Activated gamma-delta T cell treated with Interleukin-2 at 50 U/mL for 16 hours (primary cell): ENCODE results near the gene PDGFB.

Experiments
- DNase-seq: peaks from one replicate; pipeline ENCODE4 v3.0.0-alpha.2; 2020

Gene PDGFB

DNA sequence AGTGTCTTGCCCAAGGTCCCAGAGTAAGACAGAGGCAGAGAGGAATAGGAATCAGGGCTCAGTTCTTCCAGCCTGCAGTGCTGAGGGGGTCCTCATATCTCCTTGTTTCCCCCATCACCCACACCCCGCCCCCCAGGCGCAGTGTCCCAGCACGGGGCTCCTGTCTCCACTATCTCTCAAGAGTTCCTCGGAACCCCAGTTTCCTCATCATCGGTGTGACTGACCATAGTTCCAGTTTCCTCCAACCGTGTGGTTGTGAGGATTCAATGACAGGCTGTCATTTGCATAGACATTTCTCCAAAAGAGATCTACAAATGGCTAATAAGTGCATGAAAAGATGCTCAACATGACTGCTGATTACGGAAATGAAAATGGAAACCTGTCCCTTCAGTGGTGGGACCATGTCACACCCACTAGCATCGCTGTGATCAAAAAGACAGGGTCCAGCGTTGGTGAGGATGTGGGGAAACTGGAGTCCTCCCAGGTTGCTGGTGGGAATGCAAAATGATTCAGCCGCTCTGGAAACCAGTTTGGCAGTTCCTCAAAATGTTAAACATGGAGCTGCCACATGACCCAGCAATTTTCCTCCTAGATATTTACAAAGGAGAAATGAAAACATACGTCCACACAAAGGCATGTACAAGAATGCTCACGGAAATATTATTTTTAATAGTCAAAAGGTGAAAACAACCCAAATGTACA is 31.8 kb upstream of the PDGFB start:
- no peak for DNase-seq

DNA sequence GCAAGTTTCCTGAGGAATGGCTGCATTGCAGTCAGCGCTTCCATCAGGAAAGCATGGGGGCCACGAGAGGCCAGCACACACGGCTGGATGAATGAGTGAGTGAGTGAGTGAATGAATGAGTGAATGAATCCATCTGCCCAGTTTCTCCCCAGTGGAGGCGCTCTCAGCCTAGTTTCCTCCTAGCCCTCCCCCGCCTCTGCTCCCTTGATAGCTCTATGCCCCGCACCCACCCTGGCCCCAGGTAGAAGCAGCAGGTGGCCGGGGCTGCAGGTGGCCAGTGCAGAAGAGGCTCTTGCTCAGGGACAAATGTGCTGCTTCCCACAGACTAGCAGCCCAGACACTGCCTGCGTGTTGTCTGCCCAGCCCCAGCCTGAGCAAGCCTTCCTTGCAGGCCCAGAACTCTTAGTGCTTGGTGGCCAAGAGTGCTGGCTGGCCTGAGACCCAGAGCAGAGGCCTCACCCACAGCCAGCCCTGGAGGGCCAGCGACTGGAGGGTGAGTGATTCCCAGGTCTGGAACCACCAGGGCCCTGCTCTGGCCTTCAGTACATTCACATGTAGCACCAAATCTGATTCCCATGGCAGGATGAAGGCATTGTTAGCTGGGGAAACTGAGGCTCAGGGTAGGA is 31.1 kb upstream of the PDGFB start:
- no peak for DNase-seq

DNA sequence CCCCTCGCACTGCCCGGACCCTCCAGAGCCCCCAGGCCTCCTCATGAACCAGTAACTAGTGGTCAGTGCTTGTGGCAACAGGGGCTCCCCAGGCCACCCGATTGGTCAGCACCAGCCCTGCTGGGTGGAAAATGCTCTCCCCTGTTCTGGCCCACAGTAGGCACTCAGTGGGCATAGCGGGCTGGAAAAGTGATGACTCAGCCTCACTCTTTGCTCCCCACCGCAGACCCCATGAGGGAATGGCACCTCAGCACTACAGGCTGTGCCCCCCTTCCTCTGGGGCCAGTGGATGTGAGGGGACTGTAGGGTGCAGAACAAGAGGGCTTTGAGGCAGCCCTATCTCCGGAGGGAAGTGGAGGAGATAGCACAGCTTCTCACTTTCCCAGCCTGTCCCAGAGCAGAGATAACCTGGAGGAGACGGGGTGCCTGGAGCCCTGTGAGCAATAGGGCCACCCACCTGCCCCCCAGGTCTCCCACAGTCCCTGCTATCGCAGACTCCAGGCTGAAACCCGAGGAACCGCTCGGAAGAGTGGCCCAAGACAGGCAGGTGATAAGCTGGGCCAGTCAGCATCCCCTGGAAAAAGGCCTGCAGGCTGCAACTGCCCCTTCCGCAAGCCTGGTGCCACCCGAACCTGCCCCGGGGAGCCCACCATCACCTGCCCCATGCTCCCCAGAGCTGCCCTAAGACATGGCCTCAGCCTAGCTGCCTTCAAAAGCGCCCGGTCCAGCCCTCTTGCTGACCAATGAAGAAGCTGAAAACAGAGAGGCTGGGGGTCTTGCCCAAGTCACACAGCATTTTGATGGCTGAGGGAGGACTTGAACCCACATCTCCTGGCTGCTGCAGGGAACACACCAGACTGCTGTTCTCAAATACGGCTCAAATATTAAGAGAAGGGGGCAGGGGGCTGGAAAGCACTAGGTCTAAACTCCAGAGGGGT is 29.4 kb upstream of the PDGFB start:
- DNase-seq, result no peak

DNA sequence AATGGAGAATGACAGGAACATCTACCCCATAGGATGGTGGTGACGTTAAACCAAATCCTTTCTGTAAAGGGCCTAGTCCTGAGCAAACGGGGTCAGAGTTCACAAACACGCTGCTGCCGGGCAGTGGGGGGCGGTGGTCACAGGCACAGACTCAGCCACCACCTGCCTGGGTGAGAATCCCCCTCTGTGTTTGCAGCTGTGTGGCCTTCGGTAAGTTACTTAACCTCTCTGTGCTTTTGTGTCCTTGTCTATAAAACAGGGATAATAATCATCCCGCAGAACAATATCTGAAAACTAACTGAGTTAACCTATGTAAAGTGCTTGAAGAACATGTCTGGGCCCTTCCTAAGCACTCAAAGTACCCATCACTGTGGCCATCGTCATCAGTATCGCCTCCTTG is 26.0 kb upstream of the PDGFB start:
- DNase-seq, result no peak

DNA sequence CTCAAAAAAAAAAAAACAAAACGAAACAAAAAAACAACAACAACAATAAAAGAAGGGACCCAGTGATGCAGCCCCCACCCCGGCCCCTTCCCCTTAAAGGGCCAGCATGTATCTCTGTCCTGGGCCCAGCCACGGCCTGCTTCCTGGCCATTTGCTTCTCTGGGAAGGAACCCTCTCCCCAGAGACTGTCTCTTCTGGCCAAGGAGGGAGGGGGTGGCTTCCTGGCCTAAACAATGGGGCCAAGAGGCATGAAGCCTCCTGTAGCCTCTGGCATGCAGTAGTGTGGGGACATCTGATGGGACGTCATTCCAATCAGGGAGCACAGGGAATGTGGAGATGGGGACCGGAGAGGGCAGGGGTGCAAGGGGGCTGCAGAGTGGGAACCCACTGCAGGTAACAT is 25.5 kb upstream of the PDGFB start:
- DNase-seq, result no peak

DNA sequence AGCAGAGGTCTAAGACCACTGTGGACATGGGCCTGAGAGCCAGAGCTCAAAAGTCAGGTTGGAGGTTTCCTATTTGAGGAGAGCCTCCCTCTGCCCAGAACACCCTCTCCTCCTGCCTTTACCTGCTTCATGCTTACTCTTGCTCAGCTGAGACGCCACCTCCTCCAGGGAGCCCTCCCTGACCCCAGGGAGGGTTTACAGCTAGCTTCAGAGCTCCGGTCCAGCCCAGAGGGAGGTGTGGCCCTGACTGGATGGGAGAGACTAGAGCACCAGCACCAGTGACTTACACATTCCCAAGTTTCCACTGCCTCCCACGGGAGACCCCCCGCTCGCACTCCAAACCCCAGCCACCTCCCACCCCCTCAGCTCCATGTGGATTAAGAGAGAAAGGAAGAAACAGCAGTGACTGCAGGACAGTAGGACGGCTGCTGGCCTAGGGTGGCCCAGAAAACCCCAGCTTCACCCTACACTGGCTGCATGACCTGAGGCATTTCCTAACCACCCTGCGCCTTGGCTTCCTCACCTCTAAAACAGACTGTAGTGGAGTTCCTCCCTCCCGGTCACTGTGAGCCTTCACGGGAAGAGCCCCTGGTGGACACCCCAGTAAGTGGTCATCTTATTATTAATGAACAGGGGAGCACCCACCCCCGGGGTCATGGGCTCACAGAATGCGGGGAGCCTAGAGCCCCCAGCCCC is 24.5 kb upstream of the PDGFB start:
- no peak for DNase-seq

DNA sequence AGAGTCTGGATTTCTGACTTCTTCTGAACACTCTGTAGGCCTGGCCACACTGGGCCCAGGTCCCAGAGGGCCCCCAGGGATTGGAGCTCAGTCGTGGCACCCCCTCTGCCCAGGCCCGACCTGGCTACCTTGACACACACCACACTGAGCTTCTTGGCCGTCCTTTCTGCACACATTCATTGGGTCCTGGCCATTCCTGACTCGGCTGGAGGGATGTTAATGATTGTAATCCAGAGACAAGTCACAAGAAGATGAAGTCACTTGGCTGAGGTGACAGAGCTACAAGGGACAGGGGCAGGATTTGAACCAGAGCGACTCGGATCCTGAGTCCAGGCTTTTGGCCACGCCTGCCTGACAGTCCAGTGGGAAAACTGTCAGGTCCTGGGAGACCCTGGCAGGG is 23.9 kb upstream of the PDGFB start:
- DNase-seq, result no peak

DNA sequence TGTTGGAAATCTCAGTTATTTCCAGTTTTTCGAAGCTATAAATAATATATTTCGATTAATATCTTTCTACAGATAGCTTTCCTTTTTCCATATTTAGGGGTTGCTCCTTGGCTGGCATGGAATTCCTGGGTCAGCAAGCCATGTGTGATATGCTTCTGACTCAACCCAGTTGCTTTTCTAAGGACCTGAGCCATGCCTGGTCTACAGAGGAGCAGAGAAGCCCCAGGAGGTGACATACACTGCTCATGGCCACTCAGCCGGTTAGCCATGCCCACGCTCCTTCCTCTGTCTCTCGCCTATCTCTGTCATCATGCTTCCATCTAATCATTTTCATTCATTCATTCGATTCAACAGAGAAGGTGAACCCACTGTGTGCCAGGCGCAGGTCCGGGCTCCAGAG is 23.2 kb upstream of the PDGFB start:
- no peak for DNase-seq

DNA sequence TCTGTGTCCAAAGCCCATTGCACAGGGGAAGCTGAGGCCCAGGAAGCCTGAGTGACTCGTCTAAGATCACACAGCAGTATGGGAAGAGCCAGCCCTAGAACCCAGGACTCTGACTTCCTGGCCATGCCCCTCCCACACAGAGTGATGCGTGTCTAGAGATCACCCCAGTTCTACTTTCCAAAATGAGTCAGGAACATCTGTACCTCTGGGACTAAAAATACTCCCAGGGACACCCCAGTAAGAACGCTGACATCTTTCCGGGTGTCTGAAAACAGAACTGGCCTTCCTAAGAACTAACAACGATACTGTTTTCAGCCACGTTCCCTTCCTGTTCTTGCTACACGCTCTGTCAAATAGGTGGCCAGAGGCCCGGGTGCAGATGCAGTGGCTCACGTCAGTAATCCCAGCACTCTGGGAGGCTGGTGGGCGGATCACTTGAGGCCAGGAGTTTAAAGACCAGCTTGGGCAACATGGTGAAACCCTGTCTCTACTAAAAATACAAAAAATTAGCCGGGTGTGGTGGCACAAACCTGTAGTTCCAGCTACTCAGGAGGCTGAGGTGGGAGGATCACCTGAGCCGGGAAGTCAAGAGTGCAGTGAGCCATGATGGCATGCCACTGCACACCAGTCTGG is 21.7 kb upstream of the PDGFB start:
- DNase-seq, result no peak

DNA sequence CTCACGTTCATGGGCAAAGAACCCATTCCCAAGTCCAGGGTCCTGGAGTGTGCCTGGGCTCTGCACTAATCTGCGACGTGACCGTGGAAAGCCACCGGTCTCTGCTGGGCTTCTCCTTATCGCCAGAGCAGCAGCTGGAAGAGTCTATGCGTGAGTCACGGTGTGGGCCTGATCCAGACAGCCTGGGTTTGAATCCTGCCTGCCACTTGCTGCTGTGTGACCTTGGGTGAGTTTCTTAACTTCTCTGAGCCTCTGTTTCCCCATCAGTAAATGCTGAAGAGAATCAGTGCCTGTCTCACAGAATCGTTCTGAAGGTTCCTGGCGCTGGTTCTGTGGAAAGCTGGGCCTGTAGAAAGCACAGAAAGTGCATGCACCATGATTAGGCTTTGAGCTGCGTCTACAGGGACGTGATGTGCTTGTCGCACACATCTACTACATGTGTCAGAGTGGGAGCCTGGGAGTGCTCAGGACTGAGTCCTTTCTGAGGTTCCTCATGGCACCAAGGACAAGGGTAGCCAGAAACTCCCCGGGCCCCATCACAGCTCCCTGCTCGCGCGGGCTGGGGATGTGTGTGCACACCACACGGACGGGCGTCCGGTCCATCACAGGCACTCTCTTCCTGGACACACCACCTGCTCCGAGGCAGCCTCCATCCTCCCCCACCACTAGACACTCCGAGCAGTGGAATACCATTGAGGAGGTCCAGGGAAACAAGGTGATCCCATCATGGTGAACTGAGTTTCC is 20.5 kb upstream of the PDGFB start:
- DNase-seq, result no peak

DNA sequence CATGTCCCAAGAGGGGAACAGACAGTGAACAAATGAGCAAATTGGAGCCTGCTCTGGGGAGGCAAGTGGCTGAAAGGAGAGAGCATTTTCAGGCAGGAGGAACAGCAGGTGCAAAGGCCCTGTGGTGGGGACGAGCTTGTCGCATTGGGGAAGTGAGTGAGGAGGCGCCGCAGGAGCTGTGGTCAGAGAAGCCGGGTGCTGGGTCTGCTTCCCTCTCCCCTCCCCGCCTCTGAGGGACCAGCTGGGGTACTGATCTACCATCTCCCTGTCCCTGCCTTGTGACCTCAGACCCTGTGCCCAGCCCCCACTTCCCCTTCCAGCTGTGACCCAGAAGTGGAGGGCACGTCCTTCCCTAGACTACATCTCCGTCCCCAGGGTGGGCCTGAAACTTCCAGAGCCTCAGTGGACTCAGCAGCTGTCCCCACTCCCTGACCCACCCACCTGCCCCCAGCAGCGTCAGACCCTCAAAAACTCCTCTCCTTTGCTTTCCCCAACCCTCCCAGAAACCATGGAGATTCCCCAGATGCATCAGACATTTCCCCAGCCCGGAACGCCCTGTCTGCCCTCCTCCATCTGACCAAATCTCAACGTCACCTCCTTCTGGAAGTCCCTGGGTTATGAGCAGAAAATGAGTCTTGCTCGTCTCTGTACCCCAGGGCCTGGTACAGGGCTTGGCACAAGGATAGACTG is 19.7 kb upstream of the PDGFB start:
- no peak for DNase-seq

DNA sequence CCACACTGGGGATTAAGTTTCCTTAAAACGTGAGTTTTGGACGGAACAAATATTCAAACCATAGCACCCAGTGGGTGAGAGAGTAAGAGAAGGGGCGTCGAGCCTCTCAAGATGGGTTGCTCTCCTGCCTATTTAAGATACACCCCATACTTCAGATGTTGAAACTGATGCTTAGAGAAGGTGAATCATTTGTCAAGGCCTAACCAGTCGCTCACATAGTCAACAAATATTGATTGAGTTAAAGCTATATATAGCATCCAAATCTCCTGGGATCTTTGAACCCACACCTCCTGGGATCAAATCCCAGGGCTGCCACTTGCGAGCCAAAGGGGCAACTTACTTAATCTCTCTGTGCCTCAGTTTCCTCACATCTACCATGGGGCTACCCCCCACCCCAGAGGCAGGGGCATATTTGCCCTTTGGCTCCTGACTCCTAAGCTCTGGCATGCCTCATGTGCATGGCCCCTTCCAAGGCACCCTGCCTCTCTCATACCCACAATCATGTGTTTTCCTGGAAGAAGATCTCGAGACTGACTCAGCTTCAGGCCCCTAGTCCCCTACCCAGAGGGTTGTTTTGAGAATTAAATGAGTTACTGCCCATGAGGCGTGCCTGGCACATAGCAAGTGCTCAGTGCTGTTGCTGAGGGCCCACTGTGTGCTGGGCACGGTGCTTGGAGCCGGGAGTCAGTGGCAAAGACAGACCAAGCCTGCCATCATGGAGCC is 19.0 kb upstream of the PDGFB start:
- no peak for DNase-seq

DNA sequence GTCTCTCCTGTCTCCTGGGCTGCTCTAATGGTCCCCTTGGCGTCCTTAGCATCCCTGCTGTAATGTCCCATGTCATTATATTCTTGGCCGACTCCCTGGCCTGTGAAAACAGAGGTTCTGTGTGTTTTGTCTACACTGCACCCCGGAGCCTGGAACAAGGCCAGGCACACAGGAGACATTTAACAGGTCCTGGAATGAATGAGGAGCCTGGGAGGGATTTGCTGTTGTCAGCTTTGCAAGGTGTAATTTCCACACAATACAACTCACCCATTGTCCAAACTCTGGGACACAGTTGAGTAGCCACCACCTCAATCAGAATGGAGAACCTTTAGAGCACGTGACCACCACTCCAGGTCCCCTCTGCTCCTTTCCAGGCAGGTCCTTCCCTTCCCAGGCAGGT is 14.9 kb upstream of the PDGFB start:
- DNase-seq, result no peak

DNA sequence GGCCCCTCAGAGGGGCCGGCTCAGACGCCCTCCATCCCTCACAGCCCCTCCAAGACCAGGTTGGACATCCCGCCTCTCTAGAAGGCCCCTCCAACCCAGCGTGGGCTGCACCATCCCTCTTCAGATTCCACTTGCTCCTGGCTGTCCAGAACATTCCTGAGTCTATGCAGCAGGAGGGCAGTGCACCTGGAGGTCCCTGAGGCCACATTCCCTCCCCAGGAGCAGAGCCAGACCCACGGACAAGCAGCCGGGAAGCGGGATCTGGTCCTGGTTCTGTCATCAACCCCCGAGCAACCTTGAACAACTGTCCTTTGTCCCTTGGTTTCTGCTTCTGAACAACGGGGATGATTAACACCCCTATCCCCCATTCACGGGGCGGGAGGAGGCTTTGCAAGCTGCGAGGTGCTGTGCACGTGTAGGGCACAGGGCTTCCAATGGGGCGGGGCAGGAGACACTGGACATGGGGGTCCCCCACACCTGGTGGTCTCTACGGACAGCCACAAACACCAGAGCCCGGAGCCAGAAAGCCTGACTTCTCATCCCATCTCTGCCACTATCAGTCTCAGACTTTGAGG is 13.2 kb upstream of the PDGFB start:
- DNase-seq, result no peak

DNA sequence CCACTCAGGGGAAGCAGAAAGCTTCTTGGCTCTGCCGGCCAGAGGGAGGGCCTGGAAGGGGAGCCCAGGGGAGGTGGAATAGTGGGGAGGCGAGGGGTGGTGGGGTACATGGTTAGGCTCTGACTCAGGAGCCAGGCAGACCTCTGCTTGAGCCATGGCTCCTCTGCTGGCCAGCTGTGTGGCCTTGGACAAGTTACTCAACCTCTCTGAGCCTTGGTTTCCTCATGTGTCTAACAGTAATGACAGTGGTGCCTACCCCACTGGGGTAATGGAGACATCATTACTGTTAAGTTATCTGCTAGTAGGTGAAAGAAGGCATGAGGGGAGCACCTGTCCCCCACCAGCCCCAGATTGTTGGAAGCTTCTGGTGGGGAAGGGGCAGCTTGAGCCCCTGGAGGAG is 12.2 kb upstream of the PDGFB start:
- DNase-seq, result no peak

DNA sequence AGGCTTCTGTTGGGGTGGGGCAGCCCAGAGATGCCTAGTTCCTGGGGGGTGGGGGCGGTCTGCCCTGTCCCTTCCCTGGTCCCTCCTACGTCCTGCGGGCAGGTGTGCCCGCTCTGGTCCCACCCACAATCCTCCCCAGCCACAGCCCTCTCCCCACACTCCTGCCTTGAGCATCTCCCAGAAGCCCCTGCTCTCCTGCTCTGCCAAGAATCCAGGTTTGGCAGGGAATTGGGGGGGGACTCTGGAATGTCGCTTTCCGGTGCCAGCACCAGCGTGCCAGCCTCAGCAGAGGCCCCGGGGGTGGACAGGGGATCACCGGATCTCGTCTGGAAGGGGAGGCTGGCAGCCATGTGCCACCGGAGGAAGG is 11.4 kb upstream of the PDGFB start:
- no peak for DNase-seq

DNA sequence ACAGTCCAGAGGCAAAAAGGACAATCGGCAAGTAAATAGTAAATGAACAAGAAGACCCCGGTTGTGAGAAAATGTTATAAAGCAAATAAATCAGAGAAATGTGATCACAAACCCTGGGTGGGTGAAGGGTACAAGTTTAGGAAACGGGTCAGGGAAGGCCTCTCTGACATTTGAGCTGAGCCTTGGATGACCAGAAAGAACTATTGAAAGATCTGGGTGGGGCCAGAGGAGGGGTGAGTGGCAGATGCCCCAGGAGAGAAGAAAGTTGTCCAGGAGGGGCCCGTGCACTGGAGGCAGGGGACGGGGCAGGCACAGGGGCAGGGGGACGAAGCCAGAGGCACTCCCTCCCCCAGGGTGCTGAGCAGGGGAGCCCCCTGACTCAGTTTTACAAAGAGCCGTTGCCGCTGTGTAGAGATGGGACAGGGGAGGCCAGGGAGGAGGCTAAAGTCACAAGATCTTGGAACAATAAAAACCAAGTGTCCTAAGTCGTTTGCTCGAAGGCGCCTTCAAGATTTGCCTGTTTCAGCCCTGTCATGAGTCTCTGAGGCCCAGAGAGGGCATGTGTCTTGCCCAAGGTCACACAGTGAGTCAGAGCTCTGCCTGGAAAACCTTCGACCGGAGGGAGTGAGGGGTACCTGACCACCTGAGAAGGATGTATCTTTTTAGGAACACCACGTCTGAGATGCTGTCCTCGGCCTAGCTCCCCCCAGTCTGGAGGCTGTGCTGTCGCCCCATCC is 10.8 kb upstream of the PDGFB start:
- no peak for DNase-seq

DNA sequence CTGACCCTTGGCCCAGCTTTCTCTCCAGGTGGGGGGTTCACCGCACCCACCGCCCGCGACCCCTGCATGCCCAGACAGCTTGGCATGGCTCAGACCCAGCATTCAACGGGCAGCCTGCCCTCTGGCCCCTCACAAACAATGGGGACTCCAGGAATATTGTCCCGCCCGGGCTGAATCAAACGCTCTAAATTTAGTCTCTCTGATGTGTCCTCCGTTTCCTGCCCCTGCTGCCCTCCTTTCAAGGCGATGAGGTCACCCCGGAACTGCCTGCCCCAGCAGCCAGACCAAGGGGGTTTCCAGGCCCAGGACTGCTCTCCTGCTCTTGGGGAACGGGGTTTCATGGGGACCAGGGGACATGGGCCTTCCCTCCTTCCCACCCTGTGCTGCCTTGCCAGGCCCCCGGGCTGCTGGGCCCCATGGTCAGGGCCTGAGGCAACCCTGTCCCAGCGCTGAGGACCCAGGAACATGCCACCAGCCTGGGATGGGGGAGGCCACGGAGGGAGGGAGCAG is 10.1 kb upstream of the PDGFB start:
- DNase-seq, result peak; percentile 54

DNA sequence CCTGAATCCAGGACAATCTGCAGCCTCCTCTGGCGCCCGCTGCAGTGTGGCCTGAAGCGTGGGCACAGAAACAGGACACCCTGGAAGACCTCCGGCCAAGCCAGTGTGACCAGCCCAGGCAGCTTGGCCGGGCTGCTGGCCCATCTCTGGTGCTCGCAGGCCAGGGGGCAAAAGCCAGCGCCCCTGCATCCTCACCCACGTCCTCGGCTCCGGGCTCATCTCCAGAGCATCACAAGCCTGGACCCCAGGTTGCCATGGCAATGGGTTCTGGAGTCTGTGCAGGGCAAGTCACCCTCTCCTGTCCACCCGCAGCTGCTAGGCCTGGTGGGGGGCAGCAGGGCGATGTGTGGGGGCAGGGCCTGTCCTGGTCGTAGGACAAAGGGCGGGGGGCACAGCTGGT is 9.3 kb upstream of the PDGFB start:
- DNase-seq, result no peak
